OCI-LY7 (cell line): ENCODE data around the gene PLEK2.

Source experiments
- EZH2phosphoT487 ChIP-seq: fragments of 200-600 bp; sonication (generic); IDR thresholded peaks from 2 replicates; pipeline ENCODE4 v1.6.1; 2018; ENCODE audit warnings: low read depth, borderline replicate concordance, mild to moderate bottlenecking, mixed run types, antibody characterized with exemption, low read length, moderate library complexity, mixed read lengths
- TF ChIP-seq, protein P1 (sequence below): fragments of 200-600 bp; sonication (generic); conservative IDR thresholded peaks from 2 replicates; pipeline ENCODE4 v1.5.1; 2014; ENCODE audit warnings: mild to moderate bottlenecking, antibody characterized with exemption, low read length, moderate library complexity, mixed read lengths

GRCh38 chr14:67418401-67419191, 6.6 kb upstream of the PLEK2 start:
- TF ChIP-seq, protein P1, sequence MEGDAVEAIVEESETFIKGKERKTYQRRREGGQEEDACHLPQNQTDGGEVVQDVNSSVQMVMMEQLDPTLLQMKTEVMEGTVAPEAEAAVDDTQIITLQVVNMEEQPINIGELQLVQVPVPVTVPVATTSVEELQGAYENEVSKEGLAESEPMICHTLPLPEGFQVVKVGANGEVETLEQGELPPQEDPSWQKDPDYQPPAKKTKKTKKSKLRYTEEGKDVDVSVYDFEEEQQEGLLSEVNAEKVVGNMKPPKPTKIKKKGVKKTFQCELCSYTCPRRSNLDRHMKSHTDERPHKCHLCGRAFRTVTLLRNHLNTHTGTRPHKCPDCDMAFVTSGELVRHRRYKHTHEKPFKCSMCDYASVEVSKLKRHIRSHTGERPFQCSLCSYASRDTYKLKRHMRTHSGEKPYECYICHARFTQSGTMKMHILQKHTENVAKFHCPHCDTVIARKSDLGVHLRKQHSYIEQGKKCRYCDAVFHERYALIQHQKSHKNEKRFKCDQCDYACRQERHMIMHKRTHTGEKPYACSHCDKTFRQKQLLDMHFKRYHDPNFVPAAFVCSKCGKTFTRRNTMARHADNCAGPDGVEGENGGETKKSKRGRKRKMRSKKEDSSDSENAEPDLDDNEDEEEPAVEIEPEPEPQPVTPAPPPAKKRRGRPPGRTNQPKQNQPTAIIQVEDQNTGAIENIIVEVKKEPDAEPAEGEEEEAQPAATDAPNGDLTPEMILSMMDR: no peak
- no peak for TF ChIP-seq EZH2phosphoT487
